T-helper 17 cell (primary cell): ENCODE results near the gene ZNF500. TPM values are rescaled to one million over a fixed set of nuclear protein-coding genes. Genes with fewer than 3 reads are reported as not detected.

Source experiments
- total RNA-seq, 4 donors: library from RNA in 2 of 4; stranded (reverse) in 2 of 4; gene quantifications; one replicate each; pipeline ENCODE4 v1.2.3 and lab custom pipeline; 2022 to 2026

The ZNF500 gene
- total RNA-seq, 2 donors from 2014 or later = 10.1 to 15.8 TPM

Other genes with a start within 250 kb of the ZNF500 start
- 10 to 100 TPM; 20.2 to 29.5 TPM for gene CDIP1, start 228.4 kb downstream of the ZNF500 start, total RNA-seq
- gene C16orf96, start 210.8 kb downstream of the ZNF500 start, total RNA-seq = under 1 TPM; 0.08 to 0.20 TPM
- gene UBALD1, start 152.3 kb downstream of the ZNF500 start, total RNA-seq = 10 to 100 TPM; 25.8 to 26.6 TPM
- gene MGRN1, start 142.3 kb downstream of the ZNF500 start, total RNA-seq = 10 to 100 TPM; 69.3 to 74.7 TPM
- gene NUDT16L1, start 73.6 kb downstream of the ZNF500 start, total RNA-seq = 10 to 100 TPM; 44.7 to 49.6 TPM
- 10 to 100 TPM; 15.6 to 20.0 TPM for gene ANKS3, start 32.9 kb downstream of the ZNF500 start, total RNA-seq
- gene DNAAF8, start 32.6 kb downstream of the ZNF500 start, total RNA-seq = not detected
- gene SEPTIN12, start 21.2 kb upstream of the ZNF500 start, total RNA-seq = not detected
- not detected for gene SMIM22, start 28.2 kb upstream of the ZNF500 start, total RNA-seq
- gene ROGDI, start 35.5 kb upstream of the ZNF500 start, total RNA-seq = 10 to 100 TPM; 15.0 to 21.2 TPM
- gene GLYR1, start 80.1 kb upstream of the ZNF500 start, total RNA-seq = 100 to 1,000 TPM in 1 of 2 donors, 10 to 100 TPM in 1; 91.9 to 108 TPM
- 10 to 100 TPM; 47.5 to 69.8 TPM for gene UBN1, start 80.3 kb upstream of the ZNF500 start, total RNA-seq
- not detected for gene PPL, start 170.0 kb upstream of the ZNF500 start, total RNA-seq
- 10 to 100 TPM in 1 of 2 donors, under 1 TPM in 1; 0.45 to 13.9 TPM for gene SEC14L5, start 191.2 kb upstream of the ZNF500 start, total RNA-seq